ENCODE measurements around the gene PLXNC1.

DNA sequence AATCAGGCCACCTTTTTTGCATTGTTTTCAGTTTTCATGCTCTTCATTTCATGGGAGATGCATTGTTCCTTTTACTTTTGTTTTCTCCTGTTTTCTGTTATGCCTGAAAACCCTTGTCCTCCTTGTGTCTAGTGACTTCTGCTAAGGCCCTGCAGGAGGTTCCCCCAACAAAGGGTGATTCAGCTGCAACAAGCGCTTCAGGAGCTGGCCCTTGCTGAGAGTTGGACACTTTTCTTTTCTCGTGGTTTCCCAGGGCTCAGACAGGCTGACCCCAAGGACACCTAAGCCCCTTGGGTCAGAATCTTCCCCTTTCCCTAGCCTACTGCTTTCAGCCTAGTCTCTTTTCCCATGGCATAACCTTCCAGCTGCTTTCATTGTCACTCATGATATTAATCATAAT is 98.9 kb downstream of the PLXNC1 start:
- TF ChIP-seq, protein P1, sequence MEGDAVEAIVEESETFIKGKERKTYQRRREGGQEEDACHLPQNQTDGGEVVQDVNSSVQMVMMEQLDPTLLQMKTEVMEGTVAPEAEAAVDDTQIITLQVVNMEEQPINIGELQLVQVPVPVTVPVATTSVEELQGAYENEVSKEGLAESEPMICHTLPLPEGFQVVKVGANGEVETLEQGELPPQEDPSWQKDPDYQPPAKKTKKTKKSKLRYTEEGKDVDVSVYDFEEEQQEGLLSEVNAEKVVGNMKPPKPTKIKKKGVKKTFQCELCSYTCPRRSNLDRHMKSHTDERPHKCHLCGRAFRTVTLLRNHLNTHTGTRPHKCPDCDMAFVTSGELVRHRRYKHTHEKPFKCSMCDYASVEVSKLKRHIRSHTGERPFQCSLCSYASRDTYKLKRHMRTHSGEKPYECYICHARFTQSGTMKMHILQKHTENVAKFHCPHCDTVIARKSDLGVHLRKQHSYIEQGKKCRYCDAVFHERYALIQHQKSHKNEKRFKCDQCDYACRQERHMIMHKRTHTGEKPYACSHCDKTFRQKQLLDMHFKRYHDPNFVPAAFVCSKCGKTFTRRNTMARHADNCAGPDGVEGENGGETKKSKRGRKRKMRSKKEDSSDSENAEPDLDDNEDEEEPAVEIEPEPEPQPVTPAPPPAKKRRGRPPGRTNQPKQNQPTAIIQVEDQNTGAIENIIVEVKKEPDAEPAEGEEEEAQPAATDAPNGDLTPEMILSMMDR (IDR thresholded peaks at IDR 0.05): no peak
- TF ChIP-seq POLR2A (IDR thresholded peaks at IDR 0.05): no peak
